ENCODE results near the gene MCCC2. TPM values are rescaled to one million over a fixed set of nuclear protein-coding genes. Genes with fewer than 3 reads are reported as not detected.

Gene MCCC2
- polyA plus RNA-seq, 2 of the 4 experiments (the other 2 are of a cell fraction) = 49.4 to 88.4 TPM

- DNase-seq (ENCODE audit: low read depth in 1 of 2, low spot score in 1 of 2) = no peak
- no peak for ATAC-seq
- Histone ChIP-seq H3K4me3 (no peak overlapping the region), H3K4me2 (no peak overlapping the region), H3K9me3 (no peaks in the 10 kb centered on the region), H3K27ac (no peak overlapping the region), H3K4me1 (no peaks in the 10 kb centered on the region)
- ChIA-PET POLR2A (no interaction called here), CTCF (no interaction called here)
- WGBS (ENCODE audit: missing lambda C conversion rate) = 84% methylated on average over 4 of the region's 4 CpGs
- TF ChIP-seq SREBF2 (IDR thresholded peaks at IDR 0.05) (no peak), FOSB (CRISPR knock-in tag; IDR thresholded peaks at IDR 0.05) (no peak), TFCP2L1 (CRISPR knock-in tag; IDR thresholded peaks at IDR 0.05) (no peak), RFX5 (IDR thresholded peaks at IDR 0.05) (no peak), E2F6 (IDR thresholded peaks at IDR 0.05; ENCODE audit: borderline replicate concordance, low read depth) (no peak), HOXA7 (CRISPR knock-in tag; IDR thresholded peaks at IDR 0.05) (no peak), JUN (IDR thresholded peaks at IDR 0.05) (no peak), RAD21 (conservative IDR thresholded peaks at IDR 0.05 in 1 of 2, IDR thresholded peaks at IDR 0.05 in 1 of 2) (no peak), HES2 (IDR thresholded peaks at IDR 0.05) (no peak), EHMT2 (IDR thresholded peaks at IDR 0.05; ENCODE audit: low read depth) (no peak), BHLHE40 (IDR thresholded peaks at IDR 0.05; ENCODE audit: low read depth, low read length) (no peak), POLR2AphosphoS2 (conservative IDR thresholded peaks at IDR 0.05; ENCODE audit: low read length) (no peak), CTCF (IDR thresholded peaks at IDR 0.05) (no peak), CHD2 (IDR thresholded peaks at IDR 0.05; ENCODE audit: low read length, partially characterized antibody) (no peak), HMGXB4 (CRISPR knock-in tag; IDR thresholded peaks at IDR 0.05; ENCODE audit: borderline replicate concordance) (no peak), MAX (IDR thresholded peaks at IDR 0.05) (no peak), USF2 (IDR thresholded peaks at IDR 0.05) (no peak), RNF2 (IDR thresholded peaks at IDR 0.05; ENCODE audit: borderline replicate concordance, low read depth) (no peak), HEYL (CRISPR knock-in tag; IDR thresholded peaks at IDR 0.05) (no peak), CBX8 (IDR thresholded peaks at IDR 0.05) (no peak)
- no peak for FAIRE-seq
These were observed 43.9 kb downstream of the MCCC2 start for GRCh38 chr5:71631070-71631469.

- FAIRE-seq = no peak
- POLR2A ChIA-PET = no interaction called here
- no peak for DNase-seq (ENCODE audit: low read depth in 1 of 2, low spot score in 1 of 2)
- Histone ChIP-seq H3K4me2 (no peak overlapping the region), H3K4me1 (no peaks in the 10 kb centered on the region), H3K4me3 (no peak overlapping the region), H3K27ac (no peak overlapping the region), H3K9me3 (no peaks in the 10 kb centered on the region)
- CTCF ChIA-PET = no interaction called here
- no peak for ATAC-seq
- WGBS (ENCODE audit: missing lambda C conversion rate) = 58% methylated on average over 3 of the region's 3 CpGs
- TF ChIP-seq RAD21 (conservative IDR thresholded peaks at IDR 0.05 in 1 of 2, IDR thresholded peaks at IDR 0.05 in 1 of 2) = no peak
- TF ChIP-seq JUNB (IDR thresholded peaks at IDR 0.05) = no peak
- TF ChIP-seq CHD2 (IDR thresholded peaks at IDR 0.05; ENCODE audit: low read length, partially characterized antibody) = no peak
- no peak for TF ChIP-seq HMGXB4 (CRISPR knock-in tag; IDR thresholded peaks at IDR 0.05; ENCODE audit: borderline replicate concordance)
- TF ChIP-seq CBX2 (IDR thresholded peaks at IDR 0.05; ENCODE audit: borderline replicate concordance, low read depth) = no peak
- no peak for TF ChIP-seq FOSL2 (IDR thresholded peaks at IDR 0.05)
- no peak for TF ChIP-seq FOSL2 (CRISPR knock-in tag; IDR thresholded peaks at IDR 0.05)
- TF ChIP-seq HDAC2 (IDR thresholded peaks at IDR 0.05) = no peak
- no peak for TF ChIP-seq HEYL (CRISPR knock-in tag; IDR thresholded peaks at IDR 0.05)
- TF ChIP-seq KDM5A (IDR thresholded peaks at IDR 0.05) = no peak
- no peak for TF ChIP-seq FOXS1 (CRISPR knock-in tag; IDR thresholded peaks at IDR 0.05)
- no peak for TF ChIP-seq EP300 (IDR thresholded peaks at IDR 0.05)
- TF ChIP-seq HOXA7 (CRISPR knock-in tag; IDR thresholded peaks at IDR 0.05) = no peak
- TF ChIP-seq MAZ (IDR thresholded peaks at IDR 0.05; ENCODE audit: borderline replicate concordance, low read depth, low read length) = no peak
- no peak for TF ChIP-seq TFCP2L1 (CRISPR knock-in tag; IDR thresholded peaks at IDR 0.05)
- no peak for TF ChIP-seq PBX3 (IDR thresholded peaks at IDR 0.05)
- TF ChIP-seq FOSB (CRISPR knock-in tag; IDR thresholded peaks at IDR 0.05) = no peak
These were observed 45.0 kb downstream of the MCCC2 start for GRCh38 chr5:71632168-71632567.
